Measurements from ENCODE around the gene PDLIM5.

Gene PDLIM5

DNA sequence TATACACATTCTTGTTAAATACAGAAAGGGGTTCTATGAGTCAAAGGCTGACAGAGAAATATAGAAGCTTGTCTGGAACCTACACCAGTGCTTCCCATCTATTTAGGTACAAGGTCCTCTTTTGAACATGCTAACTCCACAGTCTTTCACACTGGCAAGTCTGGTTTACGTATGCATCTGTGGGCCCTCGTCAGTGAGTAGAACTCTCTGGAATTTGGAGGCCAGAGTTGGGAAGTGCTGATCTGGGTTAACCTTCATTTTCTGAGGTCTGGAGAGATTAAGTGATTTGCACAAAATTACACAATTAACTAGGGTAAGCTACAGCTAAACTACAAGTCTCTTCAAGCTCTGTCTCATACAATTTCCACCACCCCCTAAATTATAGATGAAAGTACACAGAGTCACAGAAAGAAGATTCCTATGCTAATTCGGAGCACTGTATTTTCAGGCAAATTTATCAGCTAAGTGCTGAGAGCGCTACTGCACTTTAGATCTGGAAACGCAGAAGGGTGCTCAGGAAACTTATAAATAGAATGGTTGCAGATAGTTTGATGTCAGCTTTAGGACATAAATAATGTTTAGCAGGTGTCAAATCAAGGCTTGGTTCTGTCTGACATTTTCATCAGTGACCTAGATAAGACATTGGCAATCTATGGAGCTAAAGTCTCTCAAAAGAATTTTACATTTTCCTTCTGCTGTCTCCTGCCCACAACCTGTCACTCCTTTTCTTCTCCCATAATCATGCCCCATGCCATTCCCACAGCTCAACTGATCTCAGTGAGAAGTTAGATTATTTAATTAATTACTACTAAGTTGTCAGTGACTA, 43.0 kb upstream of the PDLIM5 start:
- H3K4me3 ChIP-seq (ENCODE audit: low read depth, low read length), result no peak overlapping the region
- no peaks in the 10 kb centered on the region for H3K9me3 ChIP-seq
- peaks cover 29% of the 10 kb centered on the region for H3K4me1 ChIP-seq
- TF ChIP-seq, protein P1, sequence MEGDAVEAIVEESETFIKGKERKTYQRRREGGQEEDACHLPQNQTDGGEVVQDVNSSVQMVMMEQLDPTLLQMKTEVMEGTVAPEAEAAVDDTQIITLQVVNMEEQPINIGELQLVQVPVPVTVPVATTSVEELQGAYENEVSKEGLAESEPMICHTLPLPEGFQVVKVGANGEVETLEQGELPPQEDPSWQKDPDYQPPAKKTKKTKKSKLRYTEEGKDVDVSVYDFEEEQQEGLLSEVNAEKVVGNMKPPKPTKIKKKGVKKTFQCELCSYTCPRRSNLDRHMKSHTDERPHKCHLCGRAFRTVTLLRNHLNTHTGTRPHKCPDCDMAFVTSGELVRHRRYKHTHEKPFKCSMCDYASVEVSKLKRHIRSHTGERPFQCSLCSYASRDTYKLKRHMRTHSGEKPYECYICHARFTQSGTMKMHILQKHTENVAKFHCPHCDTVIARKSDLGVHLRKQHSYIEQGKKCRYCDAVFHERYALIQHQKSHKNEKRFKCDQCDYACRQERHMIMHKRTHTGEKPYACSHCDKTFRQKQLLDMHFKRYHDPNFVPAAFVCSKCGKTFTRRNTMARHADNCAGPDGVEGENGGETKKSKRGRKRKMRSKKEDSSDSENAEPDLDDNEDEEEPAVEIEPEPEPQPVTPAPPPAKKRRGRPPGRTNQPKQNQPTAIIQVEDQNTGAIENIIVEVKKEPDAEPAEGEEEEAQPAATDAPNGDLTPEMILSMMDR (IDR thresholded peaks at IDR 0.05; ENCODE audit: low read depth, low read length), result no peak
- H3K36me3 ChIP-seq, result no peaks in the 10 kb centered on the region
- no peak for DNase-seq
- H3K27me3 ChIP-seq, result no peaks in the 10 kb centered on the region

DNA sequence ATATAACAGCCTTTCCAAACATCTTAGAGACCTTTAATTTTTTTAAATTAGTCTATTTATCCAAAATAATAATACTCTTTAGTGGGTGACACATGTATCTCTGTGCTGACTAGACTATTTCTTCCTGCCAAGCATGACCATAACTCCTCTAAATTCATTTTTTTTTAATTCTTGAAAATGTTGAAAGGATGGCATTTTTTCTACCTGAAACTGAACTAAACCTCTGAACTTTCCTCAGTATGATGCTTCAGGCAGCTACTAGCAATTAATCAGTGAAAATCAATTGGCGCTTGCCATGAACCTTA, 42.4 kb upstream of the PDLIM5 start:
- peaks cover 29% of the 10 kb centered on the region for H3K4me1 ChIP-seq
- no peaks in the 10 kb centered on the region for H3K27me3 ChIP-seq
- H3K9me3 ChIP-seq, result no peaks in the 10 kb centered on the region
- TF ChIP-seq, protein P1 (IDR thresholded peaks at IDR 0.05; ENCODE audit: low read depth, low read length), result no peak
- no peak for DNase-seq
- H3K36me3 ChIP-seq, result no peaks in the 10 kb centered on the region
- H3K4me3 ChIP-seq (ENCODE audit: low read depth, low read length), result no peak overlapping the region

DNA sequence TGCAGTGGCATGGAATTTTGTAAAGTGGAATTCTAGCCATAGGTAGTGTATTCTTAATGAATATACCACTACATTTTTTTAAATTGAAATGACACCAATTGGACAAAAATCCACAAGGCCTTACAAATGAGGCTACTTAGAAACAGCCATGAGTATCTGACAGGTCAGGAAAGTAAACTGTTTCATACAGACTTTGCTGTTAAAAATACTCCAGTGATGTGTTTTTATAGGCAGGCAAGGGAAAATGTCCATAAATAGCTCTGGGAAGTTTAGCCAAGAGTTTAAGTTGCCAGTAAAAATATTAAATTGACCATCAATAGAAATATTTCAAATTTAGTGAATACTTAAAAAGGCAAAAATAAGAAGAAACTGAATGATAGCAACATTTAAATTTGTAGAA, 41.8 kb upstream of the PDLIM5 start:
- H3K4me1 ChIP-seq, result peaks cover 29% of the 10 kb centered on the region
- H3K9me3 ChIP-seq, result no peaks in the 10 kb centered on the region
- no peak overlapping the region for H3K4me3 ChIP-seq (ENCODE audit: low read depth, low read length)
- TF ChIP-seq, protein P1 (IDR thresholded peaks at IDR 0.05; ENCODE audit: low read depth, low read length), result no peak
- H3K36me3 ChIP-seq, result no peaks in the 10 kb centered on the region
- no peaks in the 10 kb centered on the region for H3K27me3 ChIP-seq
- DNase-seq, result no peak

DNA sequence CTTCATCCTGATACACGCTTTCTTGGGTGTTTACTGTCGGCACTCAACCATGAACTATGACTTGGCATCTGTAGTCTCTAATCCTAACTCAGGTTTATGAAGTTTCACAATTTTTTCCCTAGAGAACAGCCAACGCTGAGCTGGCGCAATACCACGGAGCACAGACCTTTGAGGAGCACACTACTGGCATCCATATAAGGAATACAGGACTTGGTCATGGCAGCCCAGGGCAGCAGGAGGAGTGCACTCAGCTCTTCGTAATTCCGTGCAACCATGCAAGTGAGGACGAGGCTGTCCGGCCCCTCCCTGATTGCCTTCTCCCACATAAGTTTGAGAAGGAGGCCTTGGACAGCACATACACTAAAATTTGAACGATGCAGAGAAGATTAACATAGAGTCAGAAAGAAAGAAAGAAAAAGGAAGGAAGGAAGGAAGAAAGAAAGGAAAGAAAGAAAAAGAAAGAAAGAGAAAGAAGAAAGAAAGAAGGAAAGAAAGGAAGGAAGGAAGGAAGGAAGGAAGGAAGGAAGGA, 41.0 kb upstream of the PDLIM5 start:
- H3K27me3 ChIP-seq, result no peaks in the 10 kb centered on the region
- DNase-seq, result peak; percentile 50
- H3K4me1 ChIP-seq, result peaks cover 29% of the 10 kb centered on the region
- TF ChIP-seq, protein P1 (IDR thresholded peaks at IDR 0.05; ENCODE audit: low read depth, low read length), result no peak
- H3K9me3 ChIP-seq, result no peaks in the 10 kb centered on the region
- H3K4me3 ChIP-seq (ENCODE audit: low read depth, low read length), result peak overlapping the region; percentile 25
- no peaks in the 10 kb centered on the region for H3K36me3 ChIP-seq

DNA sequence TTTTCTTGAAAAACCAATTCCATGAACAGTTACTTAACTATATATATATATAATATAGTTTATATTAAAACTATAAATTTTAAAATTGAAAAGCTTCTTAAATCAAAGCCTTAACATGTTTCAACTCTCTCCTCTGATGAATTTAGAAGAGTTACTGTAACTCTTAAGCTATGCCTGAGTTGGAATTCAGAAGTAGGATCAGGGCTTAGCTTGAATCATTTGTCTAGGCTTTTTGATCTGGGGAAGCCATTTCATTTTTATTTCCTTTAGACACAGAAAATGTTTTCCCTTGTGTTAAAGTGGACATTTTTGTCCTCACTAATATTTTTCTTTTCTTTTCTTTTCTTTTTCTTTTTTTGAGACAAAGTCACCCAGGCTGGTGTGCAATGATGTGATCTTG, 40.4 kb upstream of the PDLIM5 start:
- H3K27me3 ChIP-seq, result no peaks in the 10 kb centered on the region
- TF ChIP-seq, protein P1 (IDR thresholded peaks at IDR 0.05; ENCODE audit: low read depth, low read length), result no peak
- H3K4me3 ChIP-seq (ENCODE audit: low read depth, low read length), result no peak overlapping the region
- peaks cover 29% of the 10 kb centered on the region for H3K4me1 ChIP-seq
- no peak for DNase-seq
- no peaks in the 10 kb centered on the region for H3K36me3 ChIP-seq
- H3K9me3 ChIP-seq, result no peaks in the 10 kb centered on the region

DNA sequence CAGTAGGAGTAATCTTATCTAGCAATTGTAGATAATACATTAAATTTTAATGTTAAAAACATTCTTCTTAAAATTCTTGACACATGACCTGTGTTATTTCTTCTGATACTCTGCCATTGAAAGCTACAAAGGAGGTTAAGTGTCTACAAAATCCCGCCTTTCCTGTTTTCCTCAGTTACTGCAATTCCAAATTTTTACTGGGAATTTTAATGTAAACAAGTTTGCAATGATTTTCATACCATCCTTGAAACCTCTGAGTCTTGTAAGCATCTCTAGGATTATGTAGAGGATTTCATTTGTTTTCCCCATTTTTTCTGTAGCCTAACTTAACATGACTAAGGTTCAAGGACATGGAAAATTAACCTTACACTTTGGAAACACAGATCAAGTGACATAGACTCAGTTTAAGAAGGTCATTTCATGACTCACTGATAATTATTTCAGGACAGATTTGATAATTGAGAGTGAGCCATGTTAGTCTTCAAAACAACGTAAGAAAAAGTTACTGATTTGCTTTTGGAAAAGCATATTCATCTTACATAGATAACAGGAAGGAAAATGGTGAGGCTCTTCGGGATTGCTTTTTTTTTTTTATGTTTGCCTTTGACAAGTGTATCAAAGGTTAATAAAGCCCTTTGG, 39.6 kb upstream of the PDLIM5 start:
- TF ChIP-seq, protein P1 (IDR thresholded peaks at IDR 0.05; ENCODE audit: low read depth, low read length), result no peak
- Histone ChIP-seq H3K27me3 (no peaks in the 10 kb centered on the region), H3K4me3 (ENCODE audit: low read depth, low read length) (peak overlapping the region; percentile 25), H3K4me1 (peaks cover 29% of the 10 kb centered on the region), H3K36me3 (no peaks in the 10 kb centered on the region), H3K9me3 (no peaks in the 10 kb centered on the region)
- DNase-seq, result no peak

All from BE2C (cell line).